ENCODE data around the gene GPC3. TPM values are rescaled to one million over a fixed set of nuclear protein-coding genes. Genes with fewer than 3 reads are reported as not detected.

GPC3 gene
- total RNA-seq, 2 experiments from 2014 or later: 0.31 to 0.71 TPM

GRCh38 chrX:133587071-133587470 is 398.3 kb downstream of the GPC3 start:
- H3K27me3 Mint-ChIP-seq (ENCODE audit: low read depth): no peaks in the 10 kb centered on the region
- no peak overlapping the region for H3K27ac Mint-ChIP-seq
- H3K36me3 Mint-ChIP-seq (ENCODE audit: low read depth): no peaks in the 10 kb centered on the region
- no peaks in the 10 kb centered on the region for H3K4me1 Mint-ChIP-seq (ENCODE audit: low read depth)
- ATAC-seq (no peak), DNase-seq (no peak)
- no peak overlapping the region for H3K4me3 Mint-ChIP-seq
- POLR2A ChIA-PET: no interaction called here
- no peaks in the 10 kb centered on the region for H3K9me3 Mint-ChIP-seq (ENCODE audit: insufficient read depth)
- CTCF ChIA-PET: no interaction called here

GRCh38 chrX:133586443-133586842 is 399.0 kb downstream of the GPC3 start:
- POLR2A ChIA-PET: no interaction called here
- no peaks in the 10 kb centered on the region for H3K9me3 Mint-ChIP-seq (ENCODE audit: insufficient read depth)
- H3K27ac Mint-ChIP-seq: no peak overlapping the region
- H3K4me1 Mint-ChIP-seq (ENCODE audit: low read depth): no peaks in the 10 kb centered on the region
- ATAC-seq (no peak), DNase-seq (no peak)
- no peaks in the 10 kb centered on the region for H3K27me3 Mint-ChIP-seq (ENCODE audit: low read depth)
- CTCF ChIA-PET: no interaction called here
- H3K4me3 Mint-ChIP-seq: no peak overlapping the region
- no peaks in the 10 kb centered on the region for H3K36me3 Mint-ChIP-seq (ENCODE audit: low read depth)

- ChIA-PET POLR2A (no interaction called here), CTCF (no interaction called here)
- no peak for ATAC-seq
- Mint-ChIP-seq H3K4me3 (no peak overlapping the region), H3K27ac (no peak overlapping the region), H3K27me3 (ENCODE audit: low read depth) (no peaks in the 10 kb centered on the region), H3K4me1 (ENCODE audit: low read depth) (no peaks in the 10 kb centered on the region), H3K9me3 (ENCODE audit: insufficient read depth) (no peaks in the 10 kb centered on the region), H3K36me3 (ENCODE audit: low read depth) (no peaks in the 10 kb centered on the region)
- no peak for DNase-seq
Observed at GRCh38 chrX:133583825-133584224, 401.6 kb downstream of the GPC3 start.

GRCh38 chrX:133580625-133581024 is 404.8 kb downstream of the GPC3 start:
- DNase-seq (no peak), ATAC-seq (no peak)
- no peaks in the 10 kb centered on the region for H3K27me3 Mint-ChIP-seq (ENCODE audit: low read depth)
- H3K4me1 Mint-ChIP-seq (ENCODE audit: low read depth): no peaks in the 10 kb centered on the region
- ChIA-PET CTCF (no interaction called here), POLR2A (no interaction called here)
- no peak overlapping the region for H3K27ac Mint-ChIP-seq
- H3K9me3 Mint-ChIP-seq (ENCODE audit: insufficient read depth): no peaks in the 10 kb centered on the region
- no peaks in the 10 kb centered on the region for H3K36me3 Mint-ChIP-seq (ENCODE audit: low read depth)
- H3K4me3 Mint-ChIP-seq: no peak overlapping the region

GRCh38 chrX:133579631-133580030 is 405.8 kb downstream of the GPC3 start:
- Mint-ChIP-seq H3K4me1 (ENCODE audit: low read depth) (no peaks in the 10 kb centered on the region), H3K27ac (no peak overlapping the region), H3K9me3 (ENCODE audit: insufficient read depth) (no peaks in the 10 kb centered on the region), H3K4me3 (no peak overlapping the region), H3K36me3 (ENCODE audit: low read depth) (no peaks in the 10 kb centered on the region), H3K27me3 (ENCODE audit: low read depth) (no peaks in the 10 kb centered on the region)
- POLR2A ChIA-PET: no interaction called here
- CTCF ChIA-PET: no interaction called here
- DNase-seq (no peak), ATAC-seq (no peak)

GRCh38 chrX:133576876-133577275 is 408.5 kb downstream of the GPC3 start:
- CTCF ChIA-PET: no interaction called here
- POLR2A ChIA-PET: no interaction called here

GRCh38 chrX:133575501-133576136 is 409.8 kb downstream of the GPC3 start:
- Mint-ChIP-seq H3K4me3 (no peak overlapping the region), H3K4me1 (ENCODE audit: low read depth) (no peaks in the 10 kb centered on the region), H3K9me3 (ENCODE audit: insufficient read depth) (no peaks in the 10 kb centered on the region), H3K36me3 (ENCODE audit: low read depth) (no peaks in the 10 kb centered on the region), H3K27me3 (ENCODE audit: low read depth) (no peaks in the 10 kb centered on the region), H3K27ac (no peak overlapping the region)
- POLR2A ChIA-PET: interaction anchor here (0.6 kb wide), 1 partner anchor 294 kb away, joined by 3 read pairs; no protein-coding TSS in a partner anchor
- CTCF ChIA-PET: no interaction called here
- no peak for DNase-seq
- ATAC-seq: no peak

More at GRCh38 chrX:133576876-133577275, 408.5 kb downstream of the GPC3 start:
- Mint-ChIP-seq H3K27ac (no peak overlapping the region), H3K9me3 (ENCODE audit: insufficient read depth) (no peaks in the 10 kb centered on the region), H3K4me1 (ENCODE audit: low read depth) (no peaks in the 10 kb centered on the region), H3K36me3 (ENCODE audit: low read depth) (no peaks in the 10 kb centered on the region), H3K4me3 (no peak overlapping the region), H3K27me3 (ENCODE audit: low read depth) (no peaks in the 10 kb centered on the region)
- no peak for DNase-seq
- ATAC-seq: no peak

GRCh38 chrX:133574716-133575115 is 410.7 kb downstream of the GPC3 start:
- POLR2A ChIA-PET: no interaction called here
- no peak overlapping the region for H3K4me3 Mint-ChIP-seq
- no peaks in the 10 kb centered on the region for H3K27me3 Mint-ChIP-seq (ENCODE audit: low read depth)
- no peak for DNase-seq
- no peaks in the 10 kb centered on the region for H3K9me3 Mint-ChIP-seq (ENCODE audit: insufficient read depth)
- H3K4me1 Mint-ChIP-seq (ENCODE audit: low read depth): no peaks in the 10 kb centered on the region
- H3K27ac Mint-ChIP-seq: no peak overlapping the region
- CTCF ChIA-PET: no interaction called here
- H3K36me3 Mint-ChIP-seq (ENCODE audit: low read depth): no peaks in the 10 kb centered on the region
- no peak for ATAC-seq

GRCh38 chrX:133570549-133570948 is 414.8 kb downstream of the GPC3 start:
- no peaks in the 10 kb centered on the region for H3K36me3 Mint-ChIP-seq (ENCODE audit: low read depth)
- POLR2A ChIA-PET: no interaction called here
- no peak for DNase-seq
- H3K4me3 Mint-ChIP-seq: no peak overlapping the region
- H3K9me3 Mint-ChIP-seq (ENCODE audit: insufficient read depth): no peaks in the 10 kb centered on the region
- CTCF ChIA-PET: no interaction called here
- no peak for ATAC-seq
- no peaks in the 10 kb centered on the region for H3K4me1 Mint-ChIP-seq (ENCODE audit: low read depth)
- no peak overlapping the region for H3K27ac Mint-ChIP-seq
- H3K27me3 Mint-ChIP-seq (ENCODE audit: low read depth): no peaks in the 10 kb centered on the region

GRCh38 chrX:133569217-133569616 is 416.2 kb downstream of the GPC3 start:
- Mint-ChIP-seq H3K27ac (no peak overlapping the region), H3K27me3 (ENCODE audit: low read depth) (no peaks in the 10 kb centered on the region), H3K9me3 (ENCODE audit: insufficient read depth) (no peaks in the 10 kb centered on the region), H3K4me3 (no peak overlapping the region), H3K4me1 (ENCODE audit: low read depth) (no peaks in the 10 kb centered on the region), H3K36me3 (ENCODE audit: low read depth) (no peaks in the 10 kb centered on the region)
- ChIA-PET CTCF (no interaction called here), POLR2A (no interaction called here)
- no peak for ATAC-seq
- DNase-seq: no peak

GRCh38 chrX:133568109-133568508 is 417.3 kb downstream of the GPC3 start:
- Mint-ChIP-seq H3K27ac (no peak overlapping the region), H3K4me1 (ENCODE audit: low read depth) (no peaks in the 10 kb centered on the region), H3K27me3 (ENCODE audit: low read depth) (no peaks in the 10 kb centered on the region), H3K9me3 (ENCODE audit: insufficient read depth) (no peaks in the 10 kb centered on the region), H3K4me3 (no peak overlapping the region), H3K36me3 (ENCODE audit: low read depth) (no peaks in the 10 kb centered on the region)
- DNase-seq (no peak), ATAC-seq (no peak)
- POLR2A ChIA-PET: no interaction called here
- CTCF ChIA-PET: no interaction called here

GRCh38 chrX:133566876-133567275 is 418.5 kb downstream of the GPC3 start:
- no peak overlapping the region for H3K4me3 Mint-ChIP-seq
- POLR2A ChIA-PET: no interaction called here
- ATAC-seq (no peak), DNase-seq (no peak)
- H3K27me3 Mint-ChIP-seq (ENCODE audit: low read depth): no peaks in the 10 kb centered on the region
- H3K27ac Mint-ChIP-seq: no peak overlapping the region
- H3K36me3 Mint-ChIP-seq (ENCODE audit: low read depth): no peaks in the 10 kb centered on the region
- CTCF ChIA-PET: no interaction called here
- no peaks in the 10 kb centered on the region for H3K4me1 Mint-ChIP-seq (ENCODE audit: low read depth)
- H3K9me3 Mint-ChIP-seq (ENCODE audit: insufficient read depth): no peaks in the 10 kb centered on the region

- Mint-ChIP-seq H3K27me3 (ENCODE audit: low read depth) (no peaks in the 10 kb centered on the region), H3K4me3 (no peak overlapping the region), H3K36me3 (ENCODE audit: low read depth) (no peaks in the 10 kb centered on the region), H3K9me3 (ENCODE audit: insufficient read depth) (no peaks in the 10 kb centered on the region), H3K27ac (no peak overlapping the region), H3K4me1 (ENCODE audit: low read depth) (no peaks in the 10 kb centered on the region)
- POLR2A ChIA-PET: no interaction called here
- no peak for ATAC-seq
- no peak for DNase-seq
- CTCF ChIA-PET: no interaction called here
Observed at GRCh38 chrX:133563705-133564104, 421.7 kb downstream of the GPC3 start.

All from activated CD8-positive, alpha-beta T cell treated with anti-CD3 and anti-CD28 coated beads, Interleukin-2, amount 10 ng/mL, durations not matched to agents 7 days and 5 days (primary cell).